GM19035 (cell line): ENCODE measurements around the gene RETREG2.
A peak's percentile ranks its signal among the peaks of the same experiment; 100 is the strongest.

ENCODE experiments used
- ATAC-seq: cut with Tn5 transposase; IDR thresholded peaks from one replicate; pipeline ENCODE4 v1.9.1; 2021; ENCODE audit not compliant: unreplicated experiment

The RETREG2 gene

GRCh38 chr2:219169930-219170654 lies 8.0 kb upstream of the RETREG2 start, which contains the start of gene SLC23A3:
Gene SLC23A3, minus strand, starts transcription at chr2:219170029. Its CDS starts 45 bp downstream, at chr2:219169984.
- no peak for ATAC-seq

- ATAC-seq: no peak
Measured at GRCh38 chr2:219171231-219171651, 6.8 kb upstream of the RETREG2 start.

- ATAC-seq: no peak
Measured at GRCh38 chr2:219172231-219173154, 5.6 kb upstream of the RETREG2 start.

GRCh38 chr2:219173176-219173575 lies 4.9 kb upstream of the RETREG2 start:
- no peak for ATAC-seq

GRCh38 chr2:219174146-219174545 lies 3.9 kb upstream of the RETREG2 start:
- ATAC-seq: no peak

- ATAC-seq: no peak
Measured at GRCh38 chr2:219174801-219175200, 3.3 kb upstream of the RETREG2 start.

- no peak for ATAC-seq
Measured at GRCh38 chr2:219175486-219175885, 2.6 kb upstream of the RETREG2 start.

GRCh38 chr2:219175928-219176817 lies 1.9 kb upstream of the RETREG2 start:
- peak; percentile 24 for ATAC-seq

- peak; percentile 61 for ATAC-seq
Measured at GRCh38 chr2:219176818-219177551, 1.1 kb upstream of the RETREG2 start, which contains the start of gene CNPPD1. Gene CNPPD1, minus strand, starts transcription at chr2:219176925. Its CDS starts 97 bp downstream, at chr2:219176828.

GRCh38 chr2:219178377-219179175 lies 501 bp downstream of the RETREG2 start:
- peak; percentile 17 for ATAC-seq

- no peak for ATAC-seq
Measured at GRCh38 chr2:219179601-219180465, 1.8 kb downstream of the RETREG2 start.

GRCh38 chr2:219180961-219181360 lies 2.9 kb downstream of the RETREG2 start:
- ATAC-seq: no peak

- no peak for ATAC-seq
Measured at GRCh38 chr2:219181531-219181930, 3.5 kb downstream of the RETREG2 start.

- no peak for ATAC-seq
Measured at GRCh38 chr2:219182331-219183150, 4.5 kb downstream of the RETREG2 start.

- ATAC-seq: no peak
Measured at GRCh38 chr2:219183151-219183772, 5.2 kb downstream of the RETREG2 start.

GRCh38 chr2:219184121-219184520 lies 6.0 kb downstream of the RETREG2 start:
- ATAC-seq: no peak
